ENCODE data around the gene TRIM45.

Gene TRIM45

GRCh38 chr1:117101334-117101733, 20.2 kb downstream of the TRIM45 start:
- DNase-seq (ENCODE audit: low read depth, low spot score) = no peak

GRCh38 chr1:117098287-117098890, 23.2 kb downstream of the TRIM45 start:
- DNase-seq (ENCODE audit: low read depth, low spot score) = no peak

DNA sequence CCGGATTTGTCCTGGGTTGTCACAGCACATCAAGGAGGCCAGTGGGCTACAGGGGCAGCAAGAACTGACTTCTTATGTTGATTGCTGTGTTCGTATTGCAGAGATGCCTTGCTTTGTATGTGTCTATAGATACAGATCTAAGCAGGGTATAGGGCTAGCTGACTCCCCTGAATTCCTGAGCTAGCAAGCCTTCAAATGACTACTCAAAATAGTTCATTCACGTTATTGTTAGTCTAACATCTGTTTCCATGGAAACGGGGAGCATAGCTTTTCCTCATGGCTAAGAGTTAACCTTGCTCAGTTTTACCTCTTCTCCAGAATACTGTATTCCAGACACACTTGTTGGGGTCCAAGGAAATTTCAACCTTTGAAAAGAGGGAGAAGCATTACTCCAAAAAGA, 24.1 kb downstream of the TRIM45 start:
- DNase-seq (ENCODE audit: low read depth, low spot score) = no peak

GRCh38 chr1:117096951-117097408, 24.6 kb downstream of the TRIM45 start:
- DNase-seq (ENCODE audit: low read depth, low spot score) = no peak

DNA sequence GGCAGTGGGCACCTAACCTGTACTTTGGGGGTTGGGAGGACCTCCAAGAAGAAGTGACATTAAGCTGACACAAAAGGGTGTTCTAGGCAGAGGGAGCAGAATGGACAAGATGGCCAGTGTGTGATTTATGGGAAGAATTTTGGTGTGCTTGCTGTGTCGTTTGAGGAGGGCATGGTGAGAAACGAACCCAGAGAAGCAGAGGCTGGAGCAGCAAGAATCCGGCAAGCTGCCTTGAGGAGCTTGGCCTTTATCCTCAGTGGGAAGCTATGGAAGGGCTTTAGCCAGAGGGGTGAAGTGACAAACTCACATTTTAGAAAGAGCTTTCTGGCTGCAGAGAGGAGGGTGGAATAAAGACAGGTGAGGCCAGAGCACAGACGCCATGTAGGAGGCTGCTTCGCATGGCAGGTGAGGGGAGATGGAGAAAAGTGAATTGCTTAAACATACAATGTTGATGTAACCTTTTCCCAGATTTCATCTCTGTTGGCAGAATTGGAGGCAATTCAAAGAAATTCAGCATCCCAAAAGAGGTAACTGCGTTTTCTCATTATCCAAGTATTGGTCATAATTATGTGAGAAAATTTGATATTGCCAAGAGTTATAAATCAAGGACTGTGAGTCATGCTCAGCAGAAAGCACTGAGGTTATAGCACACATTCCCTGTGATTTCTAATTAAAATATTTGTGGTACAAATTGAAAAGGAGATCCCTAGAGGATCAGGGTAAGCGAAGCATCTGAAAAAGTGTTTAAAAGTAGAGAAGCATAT, 26.5 kb downstream of the TRIM45 start:
- DNase-seq (ENCODE audit: low read depth, low spot score) = no peak

DNA sequence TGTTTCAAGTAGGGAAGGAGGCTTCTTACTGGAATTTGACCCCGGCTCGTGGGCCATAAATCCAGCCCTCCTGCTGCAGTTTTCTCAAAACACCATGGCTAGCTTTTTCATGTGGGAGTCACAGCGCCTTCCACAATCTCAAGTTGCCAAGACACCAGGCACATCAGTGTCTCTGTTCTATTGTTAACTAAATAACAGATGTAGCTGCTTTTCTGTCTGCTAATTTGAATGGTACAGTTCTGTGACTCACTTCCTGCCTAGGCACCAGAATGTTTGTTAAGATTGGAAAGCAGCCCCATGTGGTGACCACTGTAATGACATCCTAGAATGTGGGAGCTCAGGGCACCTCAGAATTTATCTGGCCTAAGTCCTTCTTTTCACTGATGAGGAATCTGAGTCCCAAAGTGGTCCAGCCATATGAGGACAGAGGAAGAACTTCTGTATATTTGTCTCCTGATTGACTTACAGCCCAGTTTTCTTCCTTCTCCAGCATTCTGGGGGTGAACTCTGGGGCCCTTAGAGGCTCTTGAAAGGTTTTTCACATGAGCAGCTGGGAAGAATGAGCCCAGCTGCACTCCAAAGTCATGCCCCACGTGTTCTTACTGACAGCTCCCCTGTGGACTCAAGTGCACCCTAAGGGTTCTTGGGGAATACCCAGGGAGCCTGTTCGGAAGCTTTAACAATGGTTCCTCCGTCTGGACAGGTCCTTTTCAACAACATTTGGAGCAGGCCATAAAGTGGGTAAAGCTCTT, 27.5 kb downstream of the TRIM45 start:
- peak; percentile 30 for DNase-seq (ENCODE audit: low read depth, low spot score)

DNA sequence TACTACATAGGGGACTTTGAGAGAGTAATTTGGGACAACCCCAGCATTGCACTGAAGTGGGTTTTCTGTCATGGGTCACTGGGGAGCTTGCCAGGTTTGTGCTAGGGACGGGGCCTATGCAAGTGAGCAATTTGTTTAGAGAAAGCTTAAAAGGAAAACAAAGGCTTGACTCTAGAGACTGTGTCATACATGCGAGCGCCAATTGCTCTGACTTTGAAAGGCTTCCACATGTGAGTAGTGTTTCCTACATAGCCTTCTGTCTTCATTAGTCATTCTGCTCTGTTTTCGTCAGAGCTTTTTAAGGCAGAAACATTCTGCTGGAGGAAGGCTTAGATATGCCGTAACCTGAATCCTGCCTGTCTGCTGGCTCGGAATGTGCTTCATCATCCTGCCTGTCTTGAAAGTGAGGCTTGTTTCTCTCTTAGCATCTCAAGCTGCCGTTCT, 28.4 kb downstream of the TRIM45 start:
- peak; percentile 20 for DNase-seq (ENCODE audit: low read depth, low spot score)

- DNase-seq (ENCODE audit: low read depth, low spot score) = no peak
Measured at GRCh38 chr1:117092594-117092993, 29.0 kb downstream of the TRIM45 start.

- DNase-seq (ENCODE audit: low read depth, low spot score) = no peak
Measured at GRCh38 chr1:117089996-117090395, 31.6 kb downstream of the TRIM45 start.

DNA sequence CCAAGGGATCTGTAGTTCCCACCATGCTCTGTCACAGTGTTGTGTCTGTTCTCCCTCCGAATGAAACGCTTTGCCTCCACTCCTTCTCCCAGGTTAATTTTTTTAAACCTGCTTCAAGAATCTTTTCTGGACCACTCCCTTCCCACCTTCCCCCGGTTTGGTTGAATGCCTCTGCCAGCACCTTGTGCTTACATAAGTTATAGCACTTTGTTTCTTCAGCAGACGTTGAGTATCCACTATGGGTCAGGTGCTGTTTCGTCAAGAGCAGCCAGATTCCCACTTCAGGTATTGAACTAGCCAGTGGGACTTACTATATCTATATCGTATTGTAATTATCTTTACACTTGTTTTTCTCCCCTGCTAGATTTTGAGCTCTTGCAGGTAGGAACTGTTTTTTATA, 33.9 kb downstream of the TRIM45 start:
- no peak for DNase-seq (ENCODE audit: low read depth, low spot score)

DNA sequence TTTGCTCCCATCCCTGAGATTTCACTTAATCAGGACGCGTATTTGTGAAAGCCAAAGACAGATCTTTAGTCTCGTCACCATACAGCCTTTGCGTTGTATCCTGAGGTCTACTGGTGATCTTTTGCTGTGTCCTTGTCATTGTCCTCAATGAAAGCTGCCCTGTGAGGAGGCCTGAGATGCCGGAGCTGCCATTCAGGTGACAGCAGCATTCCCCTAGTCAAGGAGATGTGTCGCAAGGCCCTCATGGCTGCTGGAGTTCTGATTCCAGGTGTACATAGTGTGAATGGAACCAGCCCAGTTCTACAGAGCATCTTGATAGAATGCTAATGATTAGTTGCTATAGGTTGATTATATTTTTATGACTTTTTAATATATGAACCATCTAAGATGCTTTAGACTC, 37.3 kb downstream of the TRIM45 start:
- no peak for DNase-seq (ENCODE audit: low read depth, low spot score)

GRCh38 chr1:117079737-117080136, 41.8 kb downstream of the TRIM45 start:
- no peak for DNase-seq (ENCODE audit: low read depth, low spot score)

GRCh38 chr1:117077267-117077666, 44.3 kb downstream of the TRIM45 start:
- no peak for DNase-seq (ENCODE audit: low read depth, low spot score)

DNA sequence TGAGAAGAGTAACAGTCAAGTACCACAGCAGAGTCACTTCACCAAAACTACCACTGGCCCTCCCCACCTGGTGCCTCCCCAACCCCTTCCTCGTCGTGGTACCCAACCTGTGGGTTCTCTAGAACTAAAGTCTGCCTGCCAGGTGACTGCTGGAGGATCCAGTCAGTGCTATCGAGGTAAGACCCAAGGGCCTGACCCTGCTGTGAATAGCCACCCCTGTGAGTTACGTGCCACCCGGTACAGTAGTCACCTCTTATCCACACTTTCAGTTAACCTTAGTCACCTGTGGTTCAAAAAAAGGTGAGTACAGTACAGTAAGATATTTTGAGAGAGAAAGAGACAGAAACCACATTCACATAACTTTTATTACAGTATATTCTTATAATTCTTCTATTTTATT, 44.9 kb downstream of the TRIM45 start:
- no peak for DNase-seq (ENCODE audit: low read depth, low spot score)

GRCh38 chr1:117070124-117070523, 51.4 kb downstream of the TRIM45 start:
- no peak for DNase-seq (ENCODE audit: low read depth, low spot score)

GRCh38 chr1:117069220-117069844, 52.2 kb downstream of the TRIM45 start:
- DNase-seq (ENCODE audit: low read depth, low spot score) = no peak

- no peak for DNase-seq (ENCODE audit: low read depth, low spot score)
Measured at GRCh38 chr1:117068580-117068979, 53.0 kb downstream of the TRIM45 start.

- no peak for DNase-seq (ENCODE audit: low read depth, low spot score)
Measured at GRCh38 chr1:117067533-117068370, 53.8 kb downstream of the TRIM45 start.

- DNase-seq (ENCODE audit: low read depth, low spot score) = no peak
Measured at GRCh38 chr1:117066367-117066766, 55.2 kb downstream of the TRIM45 start.

DNA sequence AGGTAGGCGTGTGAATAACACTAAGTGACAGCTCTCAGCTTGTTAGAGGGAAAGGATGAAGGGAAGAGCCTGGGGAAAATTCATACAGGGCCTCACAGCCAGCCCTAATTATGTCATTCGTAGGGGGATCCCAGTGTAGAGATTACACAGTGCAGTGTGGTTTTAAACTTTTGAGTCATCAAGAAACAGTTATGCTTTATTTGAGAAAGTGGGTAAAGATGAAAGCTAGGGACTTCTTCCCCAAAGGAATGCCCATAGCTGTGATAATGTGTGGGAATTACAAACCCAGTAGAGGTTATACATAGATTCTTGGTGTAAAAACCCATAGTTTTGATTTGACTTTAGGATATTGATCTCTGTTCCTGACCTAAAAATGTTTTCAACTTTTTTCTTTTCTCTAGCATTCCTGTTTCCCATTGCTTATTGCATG, 59.5 kb downstream of the TRIM45 start:
- no peak for DNase-seq (ENCODE audit: low read depth, low spot score)
